Measurements from ENCODE around the gene ARHGEF4. TPM values are rescaled to one million over a fixed set of nuclear protein-coding genes. Genes with fewer than 3 reads are reported as not detected.

The ARHGEF4 gene
- total RNA-seq, 1 experiment from 2014 or later, result 12.6 TPM

DNA sequence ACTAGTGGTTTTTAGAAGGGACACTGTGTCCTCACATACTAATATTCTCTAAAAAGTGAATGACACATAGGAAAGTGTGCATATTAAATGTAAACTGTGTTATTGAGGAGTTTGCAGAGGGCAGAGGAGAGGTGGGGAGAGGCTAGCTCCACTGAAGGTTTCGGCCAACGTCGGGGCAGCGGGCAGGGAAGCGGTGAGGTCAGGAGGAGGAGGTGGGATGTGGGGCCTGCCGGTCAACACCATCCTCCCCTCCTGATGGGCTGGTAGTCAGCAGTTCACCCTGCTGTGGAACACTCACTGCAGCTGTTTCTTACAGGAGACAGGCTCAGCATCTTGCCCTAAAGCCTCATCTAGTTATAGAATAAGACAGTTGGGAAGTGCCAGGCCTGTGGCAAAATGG lies 74.2 kb downstream of the ARHGEF4 start:
- WGBS (ENCODE audit: extremely low coverage, insufficient read length, low lambda C conversion rate), result no CpG with 5 or more reads among the region's 6 CpGs

More for the DNA sequence above, 74.2 kb downstream of the ARHGEF4 start:
- Histone ChIP-seq H3K4ac (ENCODE audit: low read depth, low read length) (no peak overlapping the region), H3K4me2 (ENCODE audit: insufficient read depth, insufficient read length, low read length) (no peak overlapping the region), H2AK5ac (ENCODE audit: insufficient read length, low read length) (no peak overlapping the region), H2BK15ac (ENCODE audit: low read depth, low read length) (no peak overlapping the region), H3K14ac (ENCODE audit: insufficient read depth, low read length) (no peak overlapping the region), H3K79me1 (ENCODE audit: insufficient read depth, low read depth, low read length, poor library complexity, severe bottlenecking) (no peaks in the 10 kb centered on the region), H2AFZ (ENCODE audit: low read length) (no peak overlapping the region), H4K8ac (replicated peaks; ENCODE audit: insufficient read length, low read depth, low read length) (no peak overlapping the region), H2BK12ac (ENCODE audit: insufficient read length, low read depth, low read length) (no peak overlapping the region), H3K56ac (ENCODE audit: insufficient read length, low read depth, low read length) (no peak overlapping the region), H3K9me3 (ENCODE audit: control insufficient read depth, low read depth, low read length) (no peaks in the 10 kb centered on the region), H3K9ac (ENCODE audit: extremely low read depth, insufficient read length, low read length) (no peak overlapping the region), H3K23me2 (ENCODE audit: insufficient read length, low read depth, low read length, poor library complexity, severe bottlenecking) (no peaks in the 10 kb centered on the region), H4K20me1 (ENCODE audit: control insufficient read depth, insufficient read depth, insufficient read length) (no peaks in the 10 kb centered on the region), H3K79me2 (ENCODE audit: insufficient read depth, low read length) (no peaks in the 10 kb centered on the region), H3T11ph (ENCODE audit: low read length) (no peak overlapping the region), H2BK20ac (ENCODE audit: low read depth, low read length, poor library complexity, severe bottlenecking) (no peak overlapping the region), H4K91ac (ENCODE audit: insufficient read length, low read depth, low read length) (no peak overlapping the region), H3K4me1 (ENCODE audit: insufficient read depth, low read length) (no peaks in the 10 kb centered on the region; the same call in 1 of the 2 replicates), H3K27me3 (ENCODE audit: insufficient read depth, low read length) (no peaks in the 10 kb centered on the region), H2BK5ac (ENCODE audit: insufficient read length, low read length) (no peak overlapping the region), H3K18ac (ENCODE audit: insufficient read length, low read depth, low read length) (no peak overlapping the region), H4K5ac (ENCODE audit: insufficient read length, low read depth, low read length) (no peak overlapping the region), H3K23ac (ENCODE audit: insufficient read length, low read depth, low read length) (no peak overlapping the region), H3K27ac (ENCODE audit: insufficient read length, low read depth, low read length) (no peak overlapping the region), H2BK120ac (ENCODE audit: low read depth, low read length, poor library complexity, severe bottlenecking) (no peak overlapping the region)
- Mint-ChIP-seq H3K4me3 (no peak overlapping the region), H3K27ac (no peak overlapping the region), H3K27me3 (ENCODE audit: low read depth) (no peaks in the 10 kb centered on the region), H3K4me1 (peaks cover 16 to 26% of the 10 kb centered on the region in 2 experiments), H3K36me3 (ENCODE audit: insufficient read depth in 1 of 3, low read depth in 3 of 3) (peaks cover 0 to 8% (median 3%) of the 10 kb centered on the region in 3 experiments; a peak in 4 of 7 replicates), H3K9me3 (peaks cover 10 to 12% of the 10 kb centered on the region in 2 experiments)
- no peak for TF ChIP-seq CTCF (conservative IDR thresholded peaks at IDR 0.05)
- DNase-seq, result no peak
